Testis (tissue), 3 donors: ENCODE data around the gene SDR39U1. TPM values are rescaled to one million over a fixed set of nuclear protein-coding genes. Genes with fewer than 3 reads are reported as not detected.

Source experiments
- DNase-seq: peaks from one replicate; pipeline ENCODE4 v3.0.0-alpha.2; 2019
- H3K27ac ChIP-seq, 2 donors: fragments of 200-600 bp; sonication (generic); one replicate each; pipeline ENCODE4 v1.5.1; 2019
- H3K27me3 ChIP-seq: fragments of 200-600 bp; sonication (generic); one replicate; pipeline ENCODE4 v1.5.1; 2019
- H3K36me3 ChIP-seq: fragments of 200-600 bp; sonication (generic); one replicate; pipeline ENCODE4 v1.5.1; 2017; ENCODE audit warnings: low read depth; ENCODE audit errors: missing control alignments
- H3K4me1 ChIP-seq: fragments of 200-600 bp; sonication (generic); one replicate; pipeline ENCODE4 v1.5.1; 2019
- H3K4me3 ChIP-seq, 2 donors: fragments of 200-600 bp; sonication (generic); one replicate each; pipeline ENCODE4 v1.5.1; 2017 to 2019
- H3K9me3 ChIP-seq: fragments of 200-600 bp; sonication (generic); one replicate; pipeline ENCODE4 v1.5.1; 2017
- POLR2A ChIP-seq: fragments of 450-650 bp; IDR thresholded peaks from one replicate; pipeline ENCODE4 v1.6.1; 2017; ENCODE audit warnings: antibody characterized with exemption, mild to moderate bottlenecking, moderate library complexity
- WGBS, 2 donors: methylation state at CpG; one replicate each; pipeline ENCODE4 v1.1.5; 2018; 5-methylcytosine and 5-hydroxymethylcytosine counted together
- intact Hi-C: fragments of 100-400 bp; cut with DNase I; formaldehyde crosslinking; loops from one replicate; pipeline ENCODE4 v1.15.1; 2023; ENCODE audit warnings: low total_unique reads
- polyA plus RNA-seq: library from polyadenylated mRNA; stranded (reverse); fragments of 350-450 nt; fragmentation: Illumina TruSeq; extraction: RNeasy Lipid Tissue Mini Kit (QIAGEN cat#74804); gene quantifications from one replicate; pipeline ENCODE4 v1.2.3, GENCODE V29; 2014; ENCODE audit warnings: low read depth, low replicate concordance; ENCODE audit not compliant: insufficient read depth
- total RNA-seq, 2 donors: library from RNA; depleted of rRNA; stranded (reverse); fragments of >200 nt; gene quantifications; one replicate each; pipeline ENCODE4 v1.2.3, GENCODE V29; 2016
- TF ChIP-seq, protein P1 (sequence below), 3 experiments: fragments of 450-650 bp in 2 of 3; fragments of 200-600 bp in 1 of 3; sonication (generic) in 1 of 3; IDR thresholded peaks; one replicate each; pipeline ENCODE4 v1.5.1; 2016 to 2019; ENCODE audit warnings: antibody characterized with exemption in 3 of 3, mild to moderate bottlenecking in 2 of 3, moderate library complexity in 1 of 3

SDR39U1 gene
- total and polyA plus RNA-seq, 3 donors from 2014 or later: 76.6 to 86.1 (median 76.7) TPM

DNA sequence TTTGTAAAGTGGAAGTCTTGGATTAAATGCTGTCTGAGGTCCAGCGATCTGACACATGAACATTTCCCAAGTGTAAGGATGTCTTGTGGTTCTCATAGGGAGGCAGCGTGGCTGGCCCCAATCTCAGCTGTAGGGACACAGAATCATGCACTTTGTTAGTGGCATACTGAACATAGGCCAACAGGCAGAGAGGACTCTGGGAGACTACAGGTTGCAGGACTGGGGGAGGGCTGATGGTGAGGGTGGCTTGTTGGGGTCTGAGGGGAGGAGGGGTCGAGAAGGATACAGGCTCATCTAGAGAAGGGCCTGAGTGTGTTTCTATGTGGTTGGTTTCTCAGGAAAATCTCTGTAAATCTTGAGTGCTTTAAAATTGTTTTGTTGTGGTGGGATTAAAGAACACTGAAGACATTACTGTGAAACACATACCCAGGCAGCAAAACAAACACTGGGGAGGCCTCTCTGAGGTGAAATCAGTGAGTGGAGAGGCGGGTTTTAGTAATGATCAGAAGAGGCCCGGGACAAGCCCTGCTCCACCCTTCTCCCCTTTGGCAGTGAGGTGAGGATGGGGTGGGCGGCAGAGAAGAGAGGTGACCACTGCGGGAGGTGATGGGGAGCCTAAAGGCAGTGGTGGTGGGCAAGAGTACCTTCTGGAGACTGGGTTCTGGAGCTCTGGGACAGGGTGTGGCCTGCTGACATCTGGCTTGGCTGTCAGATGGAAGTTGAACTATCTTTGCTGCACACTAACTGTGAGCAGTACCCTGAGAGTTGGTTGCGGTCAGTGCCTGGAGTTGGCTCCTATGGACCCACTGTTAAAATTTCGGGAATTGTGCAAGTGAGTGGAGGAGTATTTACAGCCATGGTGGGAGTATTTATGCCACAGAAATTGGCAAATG, 40.5 kb downstream of the SDR39U1 start:
- intact Hi-C loops: no loop called here

DNA sequence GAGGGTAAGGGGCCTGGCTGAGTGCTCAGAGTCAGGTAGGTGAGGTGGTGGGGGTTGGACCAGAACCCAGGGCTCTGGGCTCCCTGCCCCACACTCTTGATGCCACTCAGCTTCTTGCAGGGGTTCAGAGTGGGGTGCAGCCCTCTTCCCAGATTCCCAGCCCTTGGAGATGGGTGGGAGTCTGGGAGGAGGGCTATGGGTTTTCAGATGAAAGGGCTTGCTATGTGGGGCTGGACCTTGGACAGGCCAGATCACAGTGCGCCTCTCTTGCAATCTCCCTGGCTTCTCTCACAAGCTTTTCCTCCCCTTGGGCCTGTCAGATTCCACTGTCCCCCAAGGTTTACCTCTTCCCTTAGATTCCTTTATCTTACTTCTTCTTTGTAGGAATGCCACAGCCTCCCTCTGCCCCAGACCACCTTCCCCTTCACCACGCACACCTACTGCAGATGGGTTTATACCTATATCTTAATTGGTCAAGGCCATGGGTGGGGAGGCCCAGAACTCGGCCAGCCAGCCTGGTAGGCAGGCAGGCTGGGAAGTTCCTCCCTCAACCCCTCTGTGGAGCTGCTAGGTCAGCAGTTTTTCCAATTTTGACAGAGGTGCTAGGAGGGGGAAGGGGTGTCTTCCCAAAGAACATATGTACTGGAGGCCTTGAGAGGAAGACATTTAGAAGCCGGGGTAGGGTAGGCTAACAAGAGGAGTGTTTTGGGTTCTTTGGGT, 42.4 kb downstream of the SDR39U1 start:
- TF ChIP-seq, protein P1, sequence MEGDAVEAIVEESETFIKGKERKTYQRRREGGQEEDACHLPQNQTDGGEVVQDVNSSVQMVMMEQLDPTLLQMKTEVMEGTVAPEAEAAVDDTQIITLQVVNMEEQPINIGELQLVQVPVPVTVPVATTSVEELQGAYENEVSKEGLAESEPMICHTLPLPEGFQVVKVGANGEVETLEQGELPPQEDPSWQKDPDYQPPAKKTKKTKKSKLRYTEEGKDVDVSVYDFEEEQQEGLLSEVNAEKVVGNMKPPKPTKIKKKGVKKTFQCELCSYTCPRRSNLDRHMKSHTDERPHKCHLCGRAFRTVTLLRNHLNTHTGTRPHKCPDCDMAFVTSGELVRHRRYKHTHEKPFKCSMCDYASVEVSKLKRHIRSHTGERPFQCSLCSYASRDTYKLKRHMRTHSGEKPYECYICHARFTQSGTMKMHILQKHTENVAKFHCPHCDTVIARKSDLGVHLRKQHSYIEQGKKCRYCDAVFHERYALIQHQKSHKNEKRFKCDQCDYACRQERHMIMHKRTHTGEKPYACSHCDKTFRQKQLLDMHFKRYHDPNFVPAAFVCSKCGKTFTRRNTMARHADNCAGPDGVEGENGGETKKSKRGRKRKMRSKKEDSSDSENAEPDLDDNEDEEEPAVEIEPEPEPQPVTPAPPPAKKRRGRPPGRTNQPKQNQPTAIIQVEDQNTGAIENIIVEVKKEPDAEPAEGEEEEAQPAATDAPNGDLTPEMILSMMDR (IDR thresholded peaks at IDR 0.05): no peak
- peak overlapping the region in 1 of 2 donors; percentile 65 for H3K4me3 ChIP-seq
- no peaks in the 10 kb centered on the region for H3K9me3 ChIP-seq
- peak overlapping the region; percentile 66 to 69 for H3K27ac ChIP-seq
- WGBS, 2 donors: 61 to 62% methylated on average over 4 of the region's 4 CpGs
- H3K27me3 ChIP-seq: no peaks in the 10 kb centered on the region
- no peaks in the 10 kb centered on the region for H3K36me3 ChIP-seq
- no peak for DNase-seq
- intact Hi-C loops: no loop called here
- peaks cover 38% of the 10 kb centered on the region for H3K4me1 ChIP-seq

More for the DNA sequence above, 40.5 kb downstream of the SDR39U1 start:
- H3K4me3 ChIP-seq: no peak overlapping the region
- no peaks in the 10 kb centered on the region for H3K9me3 ChIP-seq
- TF ChIP-seq POLR2A: no peak
- TF ChIP-seq, protein P1 (IDR thresholded peaks at IDR 0.05): no peak
- DNase-seq: no peak
- H3K27ac ChIP-seq: peak overlapping the region in 1 of 2 donors; percentile 31
- no peaks in the 10 kb centered on the region for H3K36me3 ChIP-seq
- H3K4me1 ChIP-seq: peaks cover 38% of the 10 kb centered on the region
- H3K27me3 ChIP-seq: no peaks in the 10 kb centered on the region
- 55 to 56% methylated on average over 9 of the region's 9 CpGs for WGBS, 2 donors

DNA sequence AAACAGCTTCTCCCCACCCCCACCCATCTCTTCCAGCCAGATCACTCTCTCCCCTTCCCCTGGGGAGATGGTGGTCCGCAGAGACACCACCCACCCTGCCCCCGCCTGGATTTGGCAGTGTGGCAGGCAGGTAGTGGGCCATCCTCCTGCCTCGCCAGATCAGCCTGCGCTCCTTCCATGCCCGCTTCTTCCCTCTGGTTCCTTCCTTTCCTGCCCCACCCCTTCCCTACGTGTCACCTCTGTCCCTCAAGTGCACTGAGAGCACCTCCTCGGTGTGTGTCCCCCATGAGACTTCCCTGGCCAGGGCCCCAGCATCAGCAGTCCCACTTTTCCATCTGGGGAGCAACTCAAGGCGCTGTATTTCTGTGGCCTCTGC, 43.1 kb downstream of the SDR39U1 start:
- no peaks in the 10 kb centered on the region for H3K27me3 ChIP-seq
- intact Hi-C loops: no loop called here
- peak overlapping the region; percentile 58 to 65 for H3K4me3 ChIP-seq
- H3K4me1 ChIP-seq: peaks cover 38% of the 10 kb centered on the region
- H3K27ac ChIP-seq: peak overlapping the region; percentile 66 to 69
- H3K36me3 ChIP-seq: no peaks in the 10 kb centered on the region
- no peak for TF ChIP-seq POLR2A
- TF ChIP-seq, protein P1 (IDR thresholded peaks at IDR 0.05): no peak
- WGBS, 2 donors: 25 to 32% methylated on average over 8 of the region's 8 CpGs
- no peaks in the 10 kb centered on the region for H3K9me3 ChIP-seq
- DNase-seq: no peak

DNA sequence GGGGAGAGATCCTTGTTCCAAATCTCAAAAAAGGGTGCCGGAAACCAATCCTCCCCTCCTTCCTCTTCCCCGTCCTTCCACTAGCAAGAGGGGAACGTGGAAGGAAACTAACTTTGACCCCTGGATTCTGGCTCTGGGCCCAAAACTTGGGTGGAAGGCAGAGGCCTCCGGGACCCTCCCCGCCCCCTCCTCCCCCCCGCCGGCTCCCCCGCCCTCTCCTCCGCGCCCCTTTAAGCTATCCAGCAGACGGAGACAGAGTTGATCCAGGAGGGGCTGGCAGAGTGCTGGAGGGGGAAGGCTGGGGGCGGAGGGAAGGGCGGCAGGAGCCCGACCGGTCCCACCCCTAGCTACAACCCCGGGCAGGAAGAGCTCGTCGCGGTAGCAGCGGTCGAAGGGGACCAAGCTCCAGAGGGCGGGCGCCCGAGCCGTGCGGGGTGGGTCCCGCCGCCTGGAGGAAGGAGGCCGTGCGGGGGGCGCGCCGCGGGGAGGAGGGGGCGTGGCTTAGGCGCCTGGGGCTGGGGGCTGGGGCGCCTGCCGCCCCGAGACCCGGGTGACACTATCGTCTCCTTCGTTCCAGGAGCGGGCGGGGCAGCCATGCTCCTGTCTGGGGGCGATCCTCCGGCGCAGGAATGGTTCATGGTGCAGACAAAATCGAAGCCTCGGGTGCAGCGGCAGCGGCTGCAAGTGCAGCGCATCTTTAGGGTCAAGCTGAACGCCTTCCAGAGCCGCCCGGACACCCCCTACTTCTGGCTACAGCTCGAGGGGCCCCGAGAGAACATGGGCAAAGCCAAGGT, 43.7 kb downstream of the SDR39U1 start, which contains the start of gene NYNRIN:
Gene NYNRIN (plus strand): TSS at position 351 of the 794 bp plus-strand sequence. CDS start 244 bp downstream, at position 595.
- Histone ChIP-seq H3K27ac (peak within 1 kb of the TSS; percentile 66 to 69), H3K27me3 (no peaks in the 10 kb centered on the region), H3K4me3 (peak within 1 kb of the TSS; percentile 58 to 65), H3K9me3 (no peaks in the 10 kb centered on the region), H3K36me3 (no peaks in the 10 kb centered on the region), H3K4me1 (peaks cover 32% of the 10 kb centered on the region)
- DNase-seq: peak; percentile 68
- intact Hi-C loops: no loop called here
- 5 to 11% methylated on average over 10 to 35 of the region's 57 CpGs for WGBS, 2 donors
- no peak for TF ChIP-seq POLR2A
- TF ChIP-seq, protein P1 (IDR thresholded peaks at IDR 0.05): no peak
